Loucy (cell line): ENCODE data around the gene GLDC.

ENCODE experiments used
- CTCF ChIP-seq: fragments of 200-600 bp; sonication (generic); conservative IDR thresholded peaks from 2 replicates; pipeline ENCODE4 v1.5.1; 2014; ENCODE audit warnings: mild to moderate bottlenecking, antibody characterized with exemption, low read length
- EZH2phosphoT487 ChIP-seq: fragments of 200-600 bp; IDR thresholded peaks from 2 replicates; pipeline ENCODE4 v1.6.1; 2018; ENCODE audit warnings: antibody characterized with exemption, mild to moderate bottlenecking, moderate library complexity, borderline replicate concordance

- TF ChIP-seq CTCF (no peak), EZH2phosphoT487 (no peak)
Measured at GRCh38 chr9:6605202-6605601, 40.3 kb downstream of the GLDC start.
